HEK293T (cell line): ENCODE results near the gene AGBL1.
"Not testable (repeated sequence)": the region's sequence is repeated elsewhere in the genome, so short reads cannot be mapped to it uniquely, and the experiment has no call there.

ENCODE experiments used
- CTCF ChIA-PET: fragments of 350-600 bp; formaldehyde crosslinking; extraction: SDS; loops from one replicate; lab custom pipeline; 2021; ENCODE audit warnings: antibody characterized with exemption, inconsistent platforms; lab: Yijun Ruan, JAX
- POLR2A ChIA-PET: fragments of 350-600 bp; formaldehyde crosslinking; extraction: SDS; loops from one replicate; lab custom pipeline; 2020; ENCODE audit warnings: antibody characterized with exemption, inconsistent platforms; lab: Yijun Ruan, JAX
- DNase-seq: peaks from one replicate; pipeline ENCODE4 v3.0.0; 2012; ENCODE audit warnings: mixed read lengths; ENCODE audit errors: extremely low spot score
- ARNT ChIP-seq: fragments of 450-650 bp; IDR thresholded peaks from 2 replicates; pipeline ENCODE4 v1.6.1; 2017; ENCODE audit warnings: mild to moderate bottlenecking
- BHLHE40 ChIP-seq: fragments of 450-650 bp; IDR thresholded peaks from 2 replicates; pipeline ENCODE4 v1.6.1; 2016; ENCODE audit warnings: mild to moderate bottlenecking, moderate library complexity, borderline replicate concordance
- CTBP1 ChIP-seq: fragments of 450-650 bp; IDR thresholded peaks from 2 replicates; pipeline ENCODE4 v1.6.1; 2016; ENCODE audit warnings: borderline replicate concordance
- ELF4 ChIP-seq: fragments of 450-650 bp; IDR thresholded peaks from 2 replicates; pipeline ENCODE4 v1.6.1; 2017; ENCODE audit warnings: antibody characterized with exemption
- FOXA1 ChIP-seq: fragments of 450-650 bp; IDR thresholded peaks from 2 replicates; pipeline ENCODE4 v1.6.1; 2016; ENCODE audit warnings: mild to moderate bottlenecking
- FOXK2 ChIP-seq: fragments of 450-650 bp; IDR thresholded peaks from 2 replicates; pipeline ENCODE4 v1.6.1; 2016; ENCODE audit warnings: mild to moderate bottlenecking
- FOXM1 ChIP-seq: fragments of 450-650 bp; IDR thresholded peaks from 2 replicates; pipeline ENCODE4 v1.6.1; 2017; ENCODE audit warnings: mild to moderate bottlenecking, borderline replicate concordance
- HDGF ChIP-seq: fragments of 450-650 bp; IDR thresholded peaks from 2 replicates; pipeline ENCODE4 v1.6.1; 2017; ENCODE audit warnings: antibody characterized with exemption, borderline replicate concordance
- L3MBTL2 ChIP-seq: fragments of 450-650 bp; conservative IDR thresholded peaks from 2 replicates; pipeline ENCODE4 v1.6.1; 2016; ENCODE audit warnings: mild to moderate bottlenecking
- LEF1 ChIP-seq: fragments of 450-650 bp; IDR thresholded peaks from 2 replicates; pipeline ENCODE4 v1.6.1; 2017; ENCODE audit warnings: mild to moderate bottlenecking, borderline replicate concordance
- NFRKB ChIP-seq: fragments of 450-650 bp; IDR thresholded peaks from 2 replicates; pipeline ENCODE4 v1.6.1; 2016; ENCODE audit warnings: mild to moderate bottlenecking, moderate library complexity
- SP1 ChIP-seq: fragments of 450-650 bp; IDR thresholded peaks from 2 replicates; pipeline ENCODE4 v1.6.1; 2017
- SUZ12 ChIP-seq: fragments of 450-650 bp; IDR thresholded peaks from 2 replicates; pipeline ENCODE4 v1.6.1; 2016; ENCODE audit warnings: mild to moderate bottlenecking
- TARDBP ChIP-seq: fragments of 450-650 bp; IDR thresholded peaks from 2 replicates; pipeline ENCODE4 v1.6.1; 2016
- ZNF384 ChIP-seq: fragments of 450-650 bp; IDR thresholded peaks from 2 replicates; pipeline ENCODE4 v1.6.1; 2016
- TF ChIP-seq, protein P1 (sequence below): fragments of 450-650 bp; IDR thresholded peaks from 2 replicates; pipeline ENCODE4 v1.6.1; 2016

The AGBL1 gene

DNA sequence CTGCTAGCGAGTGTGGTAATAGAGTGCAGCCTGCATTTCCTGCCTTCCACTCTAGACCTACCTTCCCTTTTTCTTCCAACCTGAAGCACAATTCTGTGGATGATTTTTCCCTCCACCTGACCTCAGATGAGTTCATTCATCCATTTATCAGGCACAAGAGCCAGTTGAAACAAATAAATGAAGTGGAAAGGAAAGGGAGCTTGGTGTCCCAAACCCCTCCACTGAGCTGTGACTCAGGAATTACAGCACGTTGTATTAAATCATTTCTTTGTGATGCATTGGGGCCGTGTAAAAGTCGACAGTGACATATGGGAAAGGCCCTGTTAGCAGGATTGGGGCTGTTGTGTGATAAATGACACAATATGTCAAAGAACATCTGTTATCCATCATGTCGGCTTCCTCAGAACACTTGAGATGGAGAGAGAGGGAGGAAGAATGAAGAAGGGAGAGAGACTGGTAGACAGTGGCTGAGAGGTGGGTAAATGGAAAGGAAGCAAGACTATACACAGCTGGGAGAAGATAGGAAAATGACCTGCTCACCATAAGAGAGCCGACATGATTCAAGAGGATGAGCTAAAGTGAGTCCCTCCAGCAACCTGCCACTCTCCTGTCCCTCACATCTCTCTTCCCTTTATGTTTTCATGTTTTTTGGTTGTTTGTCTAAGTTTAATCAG is 366.0 kb downstream of the AGBL1 start:
- ChIA-PET POLR2A (no interaction called here), CTCF (interaction anchor here (0.7 kb wide), 1 partner anchor 8 kb away, joined by 3 read pairs; no protein-coding TSS in a partner anchor)
- TF ChIP-seq LEF1 = no peak
- DNase-seq = no peak

DNA sequence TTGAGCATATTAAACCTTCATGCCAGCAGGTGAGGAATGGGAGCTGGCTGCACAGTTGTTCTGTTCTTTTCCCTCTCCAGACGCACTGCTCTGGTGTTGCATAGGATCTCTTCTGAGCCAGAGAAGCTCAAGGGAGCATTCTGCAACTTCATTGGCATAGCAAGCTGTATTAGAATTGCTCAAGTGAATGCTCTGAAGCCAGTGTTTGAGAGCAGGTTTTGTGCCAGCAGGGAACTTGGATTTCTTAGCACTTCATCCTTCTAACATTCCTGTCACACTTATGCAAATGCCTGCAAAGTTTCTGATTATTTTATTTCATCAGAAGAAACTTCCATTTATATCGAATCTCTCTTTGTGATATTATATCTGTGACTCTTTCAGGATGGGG is 366.6 kb downstream of the AGBL1 start:
- TF ChIP-seq CTBP1 (no peak), ZNF384 (no peak), ARNT (no peak), NFRKB (no peak), SP1 (no peak), FOXK2 (no peak)
- ChIA-PET POLR2A (no interaction called here), CTCF (interaction anchor here (0.7 kb wide), 1 partner anchor 9 kb away, joined by 3 read pairs; no protein-coding TSS in a partner anchor)
- DNase-seq = no peak

DNA sequence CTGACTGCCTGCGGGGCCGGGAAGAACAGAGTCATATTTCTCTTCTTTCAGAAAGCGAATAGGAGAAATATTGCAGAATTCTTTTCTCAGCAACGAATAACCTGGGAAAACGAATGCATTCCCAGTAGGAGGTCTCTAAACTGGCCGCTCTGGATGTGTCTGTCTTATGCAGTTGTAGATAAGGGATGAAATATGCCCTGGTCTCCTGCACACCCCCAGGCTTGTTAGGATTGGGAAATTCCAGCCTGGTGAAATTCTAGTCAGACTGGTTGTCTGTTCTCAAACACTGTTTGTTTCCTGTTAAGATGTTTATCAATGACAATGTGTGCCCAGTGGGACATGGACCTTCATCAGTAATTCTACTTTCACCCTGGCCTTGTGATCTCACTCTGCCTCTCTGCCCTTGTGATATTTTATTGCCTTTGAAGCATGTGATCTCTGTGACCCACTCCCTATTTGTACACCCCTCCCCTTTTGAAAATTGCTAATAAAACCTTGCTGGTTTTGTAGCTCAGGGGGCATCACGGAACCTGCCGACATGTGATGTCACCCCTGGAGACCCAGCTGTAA is 385.9 kb downstream of the AGBL1 start:
- POLR2A ChIA-PET = interaction anchor here (1.1 kb wide), 1 partner anchor 28 kb away, joined by 3 read pairs; no protein-coding TSS in a partner anchor
- DNase-seq, CTCF ChIA-PET: not testable (repeated sequence)

DNA sequence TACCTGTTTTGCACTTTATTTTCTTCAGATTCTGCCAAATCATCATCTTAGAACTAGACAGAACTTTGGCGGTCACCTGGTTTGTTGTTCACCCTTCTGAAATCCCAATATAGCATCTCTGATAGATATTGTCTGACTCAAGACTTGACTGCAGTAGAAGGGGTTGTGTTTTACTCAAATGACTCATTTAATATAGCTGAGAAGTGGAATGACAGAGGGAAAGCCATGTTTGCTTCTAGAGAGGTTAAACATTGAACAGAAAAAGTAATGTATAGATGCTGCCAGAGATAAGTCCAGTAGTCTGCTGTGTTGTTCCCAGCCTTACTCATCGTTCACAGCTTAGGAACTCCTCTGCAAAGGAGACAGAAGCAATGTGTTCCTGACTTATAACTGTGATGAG is 402.0 kb downstream of the AGBL1 start:
- POLR2A ChIA-PET = no interaction called here
- TF ChIP-seq CTBP1 (no peak), FOXM1 (no peak), ZNF384 (no peak), FOXK2 (no peak), SP1 (no peak), FOXA1 (no peak), BHLHE40 (no peak), NFRKB (no peak), ARNT (no peak), LEF1 (no peak), TARDBP (no peak), L3MBTL2 (no peak), SUZ12 (no peak), HDGF (no peak)
- TF ChIP-seq, protein P1, sequence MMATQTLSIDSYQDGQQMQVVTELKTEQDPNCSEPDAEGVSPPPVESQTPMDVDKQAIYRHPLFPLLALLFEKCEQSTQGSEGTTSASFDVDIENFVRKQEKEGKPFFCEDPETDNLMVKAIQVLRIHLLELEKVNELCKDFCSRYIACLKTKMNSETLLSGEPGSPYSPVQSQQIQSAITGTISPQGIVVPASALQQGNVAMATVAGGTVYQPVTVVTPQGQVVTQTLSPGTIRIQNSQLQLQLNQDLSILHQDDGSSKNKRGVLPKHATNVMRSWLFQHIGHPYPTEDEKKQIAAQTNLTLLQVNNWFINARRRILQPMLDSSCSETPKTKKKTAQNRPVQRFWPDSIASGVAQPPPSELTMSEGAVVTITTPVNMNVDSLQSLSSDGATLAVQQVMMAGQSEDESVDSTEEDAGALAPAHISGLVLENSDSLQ = no peak
- no peak for DNase-seq
- CTCF ChIA-PET = no interaction called here

DNA sequence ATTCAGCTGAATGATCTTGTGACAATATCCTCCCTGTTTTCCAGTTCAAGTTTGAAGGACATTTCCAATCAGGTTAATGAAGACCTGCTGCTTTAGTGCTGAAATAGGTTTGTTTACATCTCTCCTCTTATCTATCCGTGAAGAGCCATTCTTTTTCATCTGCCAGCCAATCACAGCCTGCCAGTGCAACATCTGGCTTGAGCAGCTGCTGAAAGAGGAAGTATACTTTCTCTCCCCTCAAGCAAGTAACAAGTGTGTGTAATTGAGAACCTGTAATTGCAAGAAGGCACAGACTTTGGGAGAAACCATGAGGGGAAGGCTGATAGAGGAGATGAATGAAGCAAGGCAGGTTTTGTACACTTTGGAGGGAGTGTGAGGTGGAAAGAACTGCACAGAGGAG is 404.3 kb downstream of the AGBL1 start:
- ChIA-PET POLR2A (no interaction called here), CTCF (no interaction called here)
- DNase-seq = no peak
- no peak for TF ChIP-seq FOXM1
- TF ChIP-seq L3MBTL2 = no peak
- no peak for TF ChIP-seq LEF1
- TF ChIP-seq ZNF384 = no peak
- no peak for TF ChIP-seq SUZ12
- TF ChIP-seq SP1 = no peak
- TF ChIP-seq BHLHE40 = no peak
- no peak for TF ChIP-seq ARNT

DNA sequence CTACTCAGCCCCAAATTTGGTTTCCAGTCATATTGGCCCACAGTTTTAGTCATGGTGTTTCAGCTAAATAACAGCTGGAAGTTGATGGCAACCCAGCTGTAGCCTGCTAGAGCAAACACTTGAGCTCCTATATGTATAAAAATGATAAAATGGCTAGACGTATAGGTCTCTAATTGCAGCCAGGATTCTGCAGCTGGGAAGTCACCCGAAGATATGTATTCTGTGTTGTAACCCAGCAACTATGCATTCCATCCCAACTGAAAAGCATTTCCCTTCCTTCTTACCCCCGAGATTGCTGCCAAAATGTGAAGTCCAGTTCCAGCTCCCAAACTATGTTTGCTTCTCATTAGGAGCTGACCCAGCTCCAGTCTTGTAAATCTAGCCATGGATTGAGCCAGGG is 408.4 kb downstream of the AGBL1 start:
- POLR2A ChIA-PET = no interaction called here

DNA sequence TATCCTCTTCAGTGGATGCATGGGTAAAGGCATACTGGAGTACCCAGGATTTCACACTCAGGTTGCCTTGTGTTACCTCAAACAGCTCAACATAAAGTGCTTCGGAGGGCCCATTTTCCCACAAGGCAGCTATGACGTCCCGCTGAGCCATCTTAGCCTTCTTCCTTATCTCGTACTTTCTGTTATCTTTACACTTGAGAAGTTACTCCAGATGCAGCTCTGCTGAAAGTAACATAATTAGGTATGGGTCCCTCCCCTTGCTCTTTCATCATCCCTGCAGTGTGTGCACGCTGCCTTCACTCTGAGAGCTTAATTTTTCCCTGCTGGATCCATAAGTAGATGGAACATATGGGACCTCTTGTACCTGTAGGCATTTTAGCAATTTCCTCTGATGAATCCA is 410.3 kb downstream of the AGBL1 start:
- no peak for DNase-seq
- no peak for TF ChIP-seq TARDBP
- no peak for TF ChIP-seq FOXA1
- TF ChIP-seq BHLHE40 = no peak
- TF ChIP-seq FOXM1 = no peak
- no peak for TF ChIP-seq NFRKB
- no peak for TF ChIP-seq L3MBTL2
- TF ChIP-seq ZNF384 = no peak
- TF ChIP-seq CTBP1 = no peak
- no peak for TF ChIP-seq LEF1
- TF ChIP-seq, protein P1 = no peak
- TF ChIP-seq FOXK2 = no peak
- no peak for TF ChIP-seq HDGF
- TF ChIP-seq SP1 = no peak
- no peak for TF ChIP-seq ELF4
- TF ChIP-seq SUZ12 = no peak
- TF ChIP-seq ARNT = no peak
- ChIA-PET POLR2A (interaction anchor here (0.8 to 2.4 kb wide), 2 partner anchors 37 to 66 kb away, joined by 3 to 14 read pairs; no protein-coding TSS in a partner anchor), CTCF (interaction anchor here (0.6 to 1.0 kb wide), 2 partner anchors 47 to 64 kb away, joined by 3 to 4 read pairs; no protein-coding TSS in a partner anchor)

More for the DNA sequence above, 408.4 kb downstream of the AGBL1 start:
- TF ChIP-seq TARDBP (no peak), ARNT (no peak), FOXK2 (no peak), BHLHE40 (no peak), FOXM1 (no peak), NFRKB (no peak), SUZ12 (no peak), HDGF (no peak), ELF4 (no peak), CTBP1 (no peak), ZNF384 (no peak), L3MBTL2 (no peak), FOXA1 (no peak)
- TF ChIP-seq, protein P1 = no peak
- no peak for DNase-seq
- CTCF ChIA-PET = interaction anchor here (1.7 kb wide), 1 partner anchor 68 kb away, joined by 5 read pairs; no protein-coding TSS in a partner anchor
